Urothelium cell line (cell line): Measurements from ENCODE around the gene CASZ1.
A peak's percentile ranks its signal among the peaks of the same experiment; 100 is the strongest.

Source experiments
- DNase-seq: peaks from one replicate; pipeline ENCODE4 v3.0.0; 2011; ENCODE audit warnings: low spot score, mixed read lengths
- FAIRE-seq: peaks from 2 replicates; lab custom pipeline; 2011; peaks lifted over from hg19 to GRCh38; lab: Jason Lieb, UNC

Gene CASZ1

DNA sequence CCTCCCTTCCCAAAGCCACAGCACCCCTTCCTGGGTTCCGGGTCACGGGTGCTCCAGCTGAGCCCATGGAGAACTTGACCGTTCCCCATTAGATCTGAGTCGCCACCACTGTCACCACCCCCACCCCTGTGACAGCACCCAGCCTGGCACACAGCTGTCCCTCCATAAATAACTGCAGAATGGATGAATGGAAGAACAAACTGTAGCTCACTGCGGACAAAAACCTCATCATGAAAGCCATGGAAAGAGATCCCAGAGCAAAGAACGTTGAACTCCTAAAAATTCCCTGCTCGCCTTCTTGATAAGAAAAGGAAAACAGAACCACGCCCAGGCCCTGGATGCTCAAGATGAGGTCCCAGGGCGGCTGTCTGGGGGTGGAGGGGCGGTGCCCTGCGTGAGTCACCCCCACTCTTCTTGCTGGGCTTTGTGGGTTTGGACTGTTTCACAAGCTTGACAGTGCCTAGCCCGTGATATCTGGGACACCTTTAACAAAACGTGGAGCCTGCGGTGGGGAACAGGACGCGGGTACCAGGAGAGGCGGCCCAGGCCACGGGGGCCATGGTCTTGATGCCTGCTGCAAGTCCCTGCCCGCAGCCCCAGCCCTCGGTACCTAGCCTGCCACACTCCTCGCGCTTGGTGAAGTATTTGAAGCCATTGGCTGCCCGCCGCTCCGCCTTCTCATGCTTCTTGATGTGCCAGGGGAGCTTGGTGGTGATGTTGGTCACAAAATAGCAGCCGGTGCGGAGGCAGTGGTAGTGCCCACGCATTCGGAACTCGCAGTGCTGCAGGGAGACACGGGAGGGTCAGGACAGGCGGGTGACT, 151.9 kb downstream of the CASZ1 start:
- DNase-seq (no peak), FAIRE-seq (no peak)

DNA sequence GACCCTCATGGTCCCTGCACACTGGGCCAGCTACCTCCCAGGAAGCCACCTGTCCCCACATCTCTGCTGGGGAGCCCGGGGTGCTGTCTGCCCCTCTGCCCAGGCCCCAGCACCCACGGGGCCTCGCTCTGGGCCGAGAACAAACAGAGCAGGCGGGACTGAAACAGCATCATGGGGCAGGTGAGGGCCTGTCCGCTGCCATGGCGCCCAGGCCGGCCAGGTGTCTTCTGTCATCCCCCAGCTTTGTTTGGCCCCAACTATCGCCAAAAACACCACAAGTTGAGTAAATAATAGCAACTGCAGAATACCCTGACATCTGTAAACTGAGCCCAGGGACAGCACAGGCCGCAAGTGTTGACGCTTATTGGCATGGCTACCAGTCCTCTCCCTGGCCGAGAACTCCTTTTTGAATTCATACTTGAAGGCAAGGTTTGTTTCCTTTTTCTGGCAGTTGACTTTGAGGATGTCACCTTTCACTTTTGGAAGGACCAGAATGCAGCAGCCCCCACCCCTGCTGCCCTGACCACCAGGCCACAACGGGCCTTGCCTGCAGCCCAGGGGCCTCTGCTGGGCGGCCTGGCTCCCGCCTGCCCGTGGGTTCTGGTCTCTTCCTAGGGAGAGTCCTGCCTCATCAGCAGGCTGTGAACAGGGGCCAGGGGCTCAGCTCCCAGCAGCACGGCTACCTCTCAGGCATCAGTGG, 152.7 kb downstream of the CASZ1 start:
- FAIRE-seq: no peak

GRCh38 chr1:10642403-10643080, 153.9 kb downstream of the CASZ1 start:
- FAIRE-seq (no peak), DNase-seq (no peak)

More for the DNA sequence above, 152.7 kb downstream of the CASZ1 start:
- DNase-seq: no peak

DNA sequence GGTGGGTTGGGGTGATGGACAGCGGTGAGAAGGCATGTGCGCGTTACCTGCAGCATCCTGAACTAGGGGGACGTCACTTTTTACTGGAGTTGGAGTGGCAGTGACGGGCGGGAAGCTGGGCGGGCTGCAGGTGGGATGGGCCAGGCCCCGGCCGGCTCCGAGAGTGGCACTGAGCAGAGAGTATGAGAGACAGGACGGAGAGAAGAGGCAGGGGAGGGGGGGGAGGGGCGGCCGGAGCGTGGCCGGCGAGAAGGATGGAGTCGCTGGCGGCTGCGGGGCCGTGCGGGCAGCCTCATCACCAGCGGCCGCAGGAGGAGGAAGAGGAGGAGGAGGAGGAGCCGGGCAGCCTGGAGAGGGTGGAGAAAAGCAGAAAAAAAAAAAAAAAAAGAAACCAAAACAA, 154.5 kb downstream of the CASZ1 start:
- DNase-seq (no peak), FAIRE-seq (no peak)

- FAIRE-seq: no peak
- no peak for DNase-seq
Measured at GRCh38 chr1:10640843-10641553, 155.4 kb downstream of the CASZ1 start.

DNA sequence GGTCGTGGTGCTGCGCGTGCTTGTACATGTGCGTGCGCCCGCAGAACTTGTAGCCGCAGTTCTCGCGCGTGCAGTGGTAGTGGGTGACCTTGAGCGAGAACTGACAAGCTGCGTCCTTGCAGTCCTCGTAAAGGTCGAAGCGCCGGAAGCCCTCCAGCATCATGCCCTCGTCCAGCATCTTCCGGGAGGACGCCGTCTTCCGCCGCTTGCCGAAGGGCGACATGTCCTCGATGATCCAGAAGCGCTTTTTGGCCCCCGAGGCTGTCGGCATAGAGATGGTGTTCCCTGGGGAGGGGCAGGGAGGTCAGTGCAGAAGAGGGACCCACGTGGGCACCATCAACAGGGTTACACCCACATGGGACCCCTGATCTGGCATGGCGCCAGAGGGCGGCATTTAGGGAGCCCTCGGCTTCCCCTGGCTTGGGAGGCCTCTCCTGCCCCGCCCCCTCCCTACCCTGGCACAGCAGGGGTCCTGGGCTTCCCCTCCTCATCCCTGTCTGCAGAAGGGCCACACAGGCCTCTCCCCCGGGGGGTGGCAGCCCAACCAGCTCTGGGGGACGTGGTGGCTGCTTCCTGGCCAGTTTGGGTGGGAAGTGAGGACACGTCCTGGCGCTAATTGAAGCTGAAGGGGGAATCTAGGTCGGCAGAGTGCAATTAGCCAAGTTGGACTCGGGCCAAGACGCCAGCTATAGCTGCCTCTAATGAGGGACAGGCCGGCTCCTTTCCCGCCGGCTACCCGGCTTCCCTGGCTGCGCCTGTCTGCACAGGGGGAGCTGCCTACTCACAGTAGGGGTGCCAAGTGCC, 156.5 kb downstream of the CASZ1 start:
- DNase-seq (no peak), FAIRE-seq (no peak)

DNA sequence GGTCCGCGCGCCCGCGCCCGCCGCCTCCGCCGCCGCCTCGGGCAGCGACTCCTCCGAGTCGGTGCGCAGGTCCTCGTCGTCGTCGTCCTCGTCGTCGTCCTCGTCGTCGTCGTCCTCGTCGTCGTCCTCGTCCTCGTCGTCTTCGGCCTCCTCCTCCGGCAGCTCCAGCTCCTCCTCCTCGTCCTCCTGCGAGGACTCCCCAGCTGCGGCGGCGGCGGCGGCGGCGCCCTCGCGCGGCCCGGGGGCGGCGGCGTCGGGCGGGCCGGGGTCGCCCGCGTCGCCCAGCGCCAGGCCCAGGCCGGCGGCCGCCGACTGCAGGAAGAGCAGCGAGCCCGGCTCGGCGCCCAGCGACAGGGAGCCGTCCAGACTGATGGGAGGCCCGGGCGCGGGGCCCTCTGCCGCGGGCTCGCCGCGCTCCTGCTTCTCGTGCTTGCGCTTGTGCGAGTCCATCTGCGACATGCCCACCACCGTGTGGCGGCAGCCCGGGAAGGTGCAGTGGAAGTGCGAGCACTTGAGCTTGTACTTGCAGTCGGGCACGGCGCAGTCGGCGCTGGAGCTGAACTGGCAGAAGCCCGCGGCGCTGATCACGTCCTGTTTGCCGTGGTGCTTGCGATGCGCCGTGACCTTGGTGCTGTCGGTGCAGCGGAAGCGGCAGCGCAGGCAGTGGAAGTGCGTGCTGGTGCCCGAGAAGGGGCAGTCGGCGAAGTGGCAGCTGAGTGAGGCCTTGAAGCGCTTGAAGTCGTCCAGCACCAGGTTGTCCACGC, 157.3 kb downstream of the CASZ1 start:
- no peak for DNase-seq

GRCh38 chr1:10638559-10639005, 157.9 kb downstream of the CASZ1 start:
- FAIRE-seq (no peak), DNase-seq (no peak)

More for the DNA sequence above, 157.3 kb downstream of the CASZ1 start:
- no peak for FAIRE-seq

DNA sequence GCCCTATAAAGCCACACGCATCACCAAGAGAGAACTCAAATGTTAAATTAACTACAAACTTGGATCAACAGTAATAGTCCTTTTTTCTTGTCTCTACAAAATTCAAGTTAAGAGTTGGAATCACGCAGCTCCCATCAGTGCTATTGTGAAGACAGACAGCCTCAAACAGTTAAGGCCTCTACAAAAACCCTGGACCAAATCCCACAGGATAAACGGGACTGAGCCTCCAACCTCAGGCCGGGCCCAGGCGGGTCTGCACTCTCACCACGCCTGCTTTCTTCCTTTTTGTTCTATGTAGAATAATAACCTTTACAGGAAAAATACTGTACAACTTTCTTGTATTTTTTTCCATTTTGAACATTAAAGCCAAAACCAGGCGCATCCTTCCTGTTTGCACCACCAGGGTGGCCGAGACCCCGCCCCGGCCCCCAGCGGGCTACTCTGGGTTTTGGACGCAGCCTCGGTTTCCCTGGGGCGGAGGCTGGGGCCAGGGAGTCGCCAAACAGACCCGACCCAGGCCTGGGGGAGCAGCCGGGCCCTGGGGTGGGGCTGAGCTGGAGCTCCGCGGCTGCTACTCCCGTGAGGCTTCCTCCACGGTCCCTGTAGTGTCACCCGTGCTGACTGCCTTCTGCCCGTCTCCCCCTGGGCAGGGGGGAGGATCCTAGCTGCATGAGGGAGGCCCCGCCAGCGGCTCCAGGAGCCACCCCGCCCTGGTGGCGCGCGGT, 158.4 kb downstream of the CASZ1 start:
- no peak for DNase-seq
- FAIRE-seq: no peak

GRCh38 chr1:10637400-10637799, 159.0 kb downstream of the CASZ1 start:
- DNase-seq (no peak), FAIRE-seq (no peak)

DNA sequence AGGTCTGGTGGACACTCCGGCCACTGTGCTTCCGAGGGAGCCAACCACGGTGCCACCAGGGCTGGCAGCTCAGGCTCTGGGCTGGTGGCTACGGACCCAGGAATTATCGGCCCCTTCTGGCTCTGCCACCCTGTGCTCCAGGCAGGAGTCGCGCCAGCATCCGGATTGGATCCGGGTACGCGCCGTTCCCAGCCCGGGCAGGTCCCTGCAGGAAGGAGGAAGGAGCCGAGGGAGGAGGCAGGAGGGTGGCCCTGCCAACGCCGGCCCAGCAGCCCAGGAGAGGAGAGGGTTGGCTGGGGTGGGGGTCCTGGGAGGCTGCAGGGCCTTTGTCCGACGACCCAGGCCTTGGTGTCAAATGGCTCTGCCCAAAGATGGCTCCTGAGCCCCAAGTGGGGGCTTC, 160.5 kb downstream of the CASZ1 start:
- DNase-seq: no peak
- FAIRE-seq: no peak

GRCh38 chr1:10635085-10635896, 161.2 kb downstream of the CASZ1 start:
- no peak for FAIRE-seq
- no peak for DNase-seq

- DNase-seq (peak; percentile 27), FAIRE-seq (no peak)
Measured at GRCh38 chr1:10634428-10635084, 161.9 kb downstream of the CASZ1 start.

- FAIRE-seq: no peak
- DNase-seq: no peak
Measured at GRCh38 chr1:10634075-10634427, 162.4 kb downstream of the CASZ1 start.

- FAIRE-seq (no peak), DNase-seq (no peak)
Measured at GRCh38 chr1:10633416-10633815, 163.0 kb downstream of the CASZ1 start.

- no peak for DNase-seq
- no peak for FAIRE-seq
Measured at GRCh38 chr1:10632691-10633090, 163.8 kb downstream of the CASZ1 start.

DNA sequence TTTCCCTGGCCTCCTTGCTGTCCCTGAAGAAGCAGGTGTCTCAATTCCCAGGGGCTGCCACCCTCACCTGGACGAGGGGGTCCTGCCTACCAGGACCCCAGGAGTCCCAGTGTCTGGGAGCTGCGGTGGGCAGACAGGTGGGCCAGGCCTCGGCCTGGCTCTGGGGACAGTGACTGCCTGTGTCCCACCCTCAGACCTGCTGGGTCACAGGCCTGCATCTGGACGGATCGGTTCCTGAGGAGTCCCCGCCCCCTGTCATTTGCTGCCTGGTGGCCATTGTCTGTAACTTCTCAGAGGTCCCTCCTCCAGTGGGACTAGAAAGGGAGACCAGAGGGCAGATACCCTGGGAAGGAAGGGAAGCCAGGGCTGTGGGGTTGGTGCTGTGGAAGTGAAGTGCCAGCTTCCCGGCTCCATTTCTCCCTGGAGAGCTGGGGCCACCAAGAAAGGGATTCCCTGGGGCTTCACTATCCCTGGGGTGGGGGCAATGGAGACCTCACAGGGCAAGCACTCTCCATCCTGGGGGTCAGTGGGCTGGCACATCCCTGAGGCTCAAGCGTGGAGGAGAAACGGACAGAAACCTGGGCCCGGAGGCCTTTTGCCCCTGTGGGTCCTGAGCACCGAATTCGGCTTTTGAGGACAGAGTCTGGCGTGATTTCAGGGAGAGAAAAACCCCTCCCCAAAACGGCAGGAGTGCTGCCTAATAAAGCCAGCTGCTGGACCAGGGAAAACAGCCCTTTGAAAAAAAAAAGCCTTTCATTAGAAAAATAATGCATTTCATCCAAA, 164.4 kb downstream of the CASZ1 start:
- FAIRE-seq (no peak), DNase-seq (no peak)
